Fibroblast of lung (primary cell): ENCODE data around the gene MAN1A2. TPM values are rescaled to one million over a fixed set of nuclear protein-coding genes. Genes with fewer than 3 reads are reported as not detected.
"Not testable (repeated sequence)": the region's sequence is repeated elsewhere in the genome, so short reads cannot be mapped to it uniquely, and the experiment has no call there.

Experiments used
- DNase-seq, 2 donors: peaks; one replicate each; pipeline versions ENCODE4 v3.0.0 to v3.0.0-alpha.2; 2010; ENCODE audit warnings: low read depth in 2 of 2
- H2AFZ ChIP-seq: 2 replicates; pipeline ENCODE4 v1.5.1; 2012; ENCODE audit warnings: low read length, control low read depth, inconsistent platforms
- H3K27ac ChIP-seq: 2 replicates; pipeline ENCODE4 v1.5.1; 2011; ENCODE audit warnings: low read length, control low read depth; ENCODE audit not compliant: insufficient read depth
- H3K27me3 ChIP-seq: 2 replicates; pipeline ENCODE4 v1.5.1; 2011; ENCODE audit warnings: mild to moderate bottlenecking, low read length; ENCODE audit not compliant: control insufficient read depth, insufficient read depth
- H3K36me3 ChIP-seq: 2 replicates; pipeline ENCODE4 v1.5.1; 2011; ENCODE audit warnings: low read length; ENCODE audit not compliant: control insufficient read depth, insufficient read depth
- H3K4me1 ChIP-seq: 2 replicates; pipeline ENCODE4 v1.5.1; 2011; ENCODE audit warnings: low read length; ENCODE audit not compliant: control insufficient read depth, insufficient read depth; ENCODE audit errors: extremely low read depth
- H3K4me2 ChIP-seq: 2 replicates; pipeline ENCODE4 v1.5.1; 2011; ENCODE audit warnings: low read length, control low read depth; ENCODE audit not compliant: insufficient read depth; ENCODE audit errors: extremely low read depth
- H3K4me3 ChIP-seq, 4 experiments: fragments of 200-600 bp in 1 of 4; sonication (generic) in 1 of 4; replicated peaks in 1 of 4; 2 replicates each; pipeline ENCODE4 v1.5.1; 2011 to 2016; ENCODE audit warnings: low read length in 4 of 4, low read depth in 3 of 4, mild to moderate bottlenecking in 3 of 4, control low read depth in 2 of 4, inconsistent platforms in 1 of 4, mixed read lengths in 1 of 4; ENCODE audit not compliant: insufficient read depth in 1 of 4; ENCODE audit errors: control extremely low read depth in 1 of 4
- H3K79me2 ChIP-seq: 2 replicates; pipeline ENCODE4 v1.5.1; 2012; ENCODE audit warnings: mild to moderate bottlenecking, low read length, inconsistent platforms; ENCODE audit not compliant: control insufficient read depth, insufficient read depth
- H3K9ac ChIP-seq: 2 replicates; pipeline ENCODE4 v1.5.1; 2011; ENCODE audit warnings: mild to moderate bottlenecking, low read length, control low read depth; ENCODE audit not compliant: insufficient read depth
- H3K9me3 ChIP-seq: 2 replicates; pipeline ENCODE4 v1.5.1; 2012; ENCODE audit warnings: low read depth, low read length; ENCODE audit not compliant: control insufficient read depth, insufficient read depth
- H4K20me1 ChIP-seq: 2 replicates; pipeline ENCODE4 v1.5.1; 2011; ENCODE audit warnings: low read length; ENCODE audit not compliant: control insufficient read depth, insufficient read depth; ENCODE audit errors: extremely low read depth
- EZH2 ChIP-seq: IDR thresholded peaks from 2 replicates; pipeline ENCODE4 v1.5.1; 2012; ENCODE audit warnings: low read length, control low read depth, mild to moderate bottlenecking; ENCODE audit errors: missing control alignments
- polyA plus RNA-seq, 2 donors: library from polyadenylated mRNA; depleted of rRNA in 1 of 2; stranded (reverse) in 1 of 2; unstranded in 1 of 2; fragments of >200 nt; gene quantifications; 2 replicates each; pipeline ENCODE4 v1.2.1, GENCODE V29; 2011 to 2012; ENCODE audit warnings: missing spikeins in 1 of 2
- total RNA-seq: library from RNA; depleted of rRNA; stranded (reverse); fragments of >200 nt; gene quantifications from 2 replicates; pipeline ENCODE4 v1.2.1, GENCODE V29; 2014
- TF ChIP-seq, protein P1 (sequence below), 2 donors: IDR thresholded peaks in 1 of 2; conservative IDR thresholded peaks in 1 of 2; 1 replicate in 1 of 2; 2 replicates in 1 of 2; pipeline ENCODE4 v1.5.1; 2011 to 2012; ENCODE audit warnings: low read length in 2 of 2, control low read depth in 1 of 2, inconsistent platforms in 1 of 2, low read depth in 1 of 2, mild to moderate bottlenecking in 1 of 2

The MAN1A2 gene
- total and polyA plus RNA-seq, 2 donors (not counting 1 experiment from before 2014, with no cell fraction given) = 41.9 to 43.6 TPM

DNA sequence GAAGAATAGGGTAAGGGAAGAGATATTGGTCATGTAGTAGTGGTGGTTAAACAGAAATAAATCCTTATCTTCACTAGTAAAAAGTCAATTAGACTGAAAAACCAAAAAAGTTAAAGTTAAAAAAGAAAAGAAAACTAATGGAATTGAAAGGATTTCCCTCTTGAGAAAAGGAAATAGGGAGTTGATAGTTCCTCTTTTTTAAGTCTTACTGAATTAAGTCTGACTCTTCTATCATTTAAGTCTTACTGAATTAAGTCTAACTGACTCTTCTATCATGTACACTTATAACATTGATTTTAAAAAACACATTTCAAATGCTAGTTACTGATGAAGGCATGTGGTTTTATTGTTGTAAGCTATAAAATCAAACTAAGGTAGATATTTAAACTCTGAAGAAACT lies 189.1 kb downstream of the MAN1A2 start:
- Histone ChIP-seq H3K9me3 (no peaks in the 10 kb centered on the region), H2AFZ (no peak overlapping the region), H4K20me1 (no peaks in the 10 kb centered on the region), H3K9ac (no peak overlapping the region), H3K4me2 (no peak overlapping the region), H3K27ac (no peak overlapping the region), H3K36me3 (no peaks in the 10 kb centered on the region), H3K79me2 (no peaks in the 10 kb centered on the region), H3K27me3 (peaks cover 11% of the 10 kb centered on the region), H3K4me1 (no peaks in the 10 kb centered on the region), H3K4me3 (no peak overlapping the region)
- TF ChIP-seq, protein P1, sequence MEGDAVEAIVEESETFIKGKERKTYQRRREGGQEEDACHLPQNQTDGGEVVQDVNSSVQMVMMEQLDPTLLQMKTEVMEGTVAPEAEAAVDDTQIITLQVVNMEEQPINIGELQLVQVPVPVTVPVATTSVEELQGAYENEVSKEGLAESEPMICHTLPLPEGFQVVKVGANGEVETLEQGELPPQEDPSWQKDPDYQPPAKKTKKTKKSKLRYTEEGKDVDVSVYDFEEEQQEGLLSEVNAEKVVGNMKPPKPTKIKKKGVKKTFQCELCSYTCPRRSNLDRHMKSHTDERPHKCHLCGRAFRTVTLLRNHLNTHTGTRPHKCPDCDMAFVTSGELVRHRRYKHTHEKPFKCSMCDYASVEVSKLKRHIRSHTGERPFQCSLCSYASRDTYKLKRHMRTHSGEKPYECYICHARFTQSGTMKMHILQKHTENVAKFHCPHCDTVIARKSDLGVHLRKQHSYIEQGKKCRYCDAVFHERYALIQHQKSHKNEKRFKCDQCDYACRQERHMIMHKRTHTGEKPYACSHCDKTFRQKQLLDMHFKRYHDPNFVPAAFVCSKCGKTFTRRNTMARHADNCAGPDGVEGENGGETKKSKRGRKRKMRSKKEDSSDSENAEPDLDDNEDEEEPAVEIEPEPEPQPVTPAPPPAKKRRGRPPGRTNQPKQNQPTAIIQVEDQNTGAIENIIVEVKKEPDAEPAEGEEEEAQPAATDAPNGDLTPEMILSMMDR (conservative IDR thresholded peaks at IDR 0.05 in 1 of 2, IDR thresholded peaks at IDR 0.05 in 1 of 2; ENCODE audit: low read depth in 1 of 2, low read length in 2 of 2) = no peak
- TF ChIP-seq EZH2 = no peak
- no peak for DNase-seq

DNA sequence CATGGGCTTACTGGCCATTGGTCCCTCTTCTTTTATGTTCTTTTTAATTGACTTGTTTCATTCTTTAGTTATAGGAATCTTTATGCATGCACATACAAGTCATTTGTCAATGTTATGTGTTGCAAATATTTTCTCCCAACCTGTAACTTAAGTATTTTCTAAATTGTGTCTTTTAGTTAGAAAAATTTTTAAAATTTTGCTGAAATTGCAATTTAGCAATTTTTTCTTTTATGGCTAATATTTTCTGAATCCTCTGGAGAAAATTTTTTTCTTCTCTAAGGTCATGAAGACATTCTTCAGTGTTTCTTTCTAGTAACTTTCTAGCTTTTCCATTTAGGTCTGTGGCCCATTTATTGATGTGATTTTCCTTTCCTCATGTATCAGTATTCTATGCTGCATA lies 189.7 kb downstream of the MAN1A2 start:
- DNase-seq = no peak
- Histone ChIP-seq H3K9ac (no peak overlapping the region), H3K79me2 (no peaks in the 10 kb centered on the region), H3K4me1 (no peaks in the 10 kb centered on the region), H3K4me3 (no peak overlapping the region), H3K27me3 (peaks cover 11% of the 10 kb centered on the region), H3K4me2 (no peak overlapping the region), H3K36me3 (no peaks in the 10 kb centered on the region), H3K9me3 (no peaks in the 10 kb centered on the region), H3K27ac (no peak overlapping the region), H4K20me1 (no peaks in the 10 kb centered on the region), H2AFZ (no peak overlapping the region)
- no peak for TF ChIP-seq EZH2
- TF ChIP-seq, protein P1 (conservative IDR thresholded peaks at IDR 0.05 in 1 of 2, IDR thresholded peaks at IDR 0.05 in 1 of 2; ENCODE audit: low read depth in 1 of 2, low read length in 2 of 2) = no peak

- H4K20me1 ChIP-seq, H3K79me2 ChIP-seq, H3K4me1 ChIP-seq, H3K4me3 ChIP-seq, H3K4me2 ChIP-seq, DNase-seq, H3K36me3 ChIP-seq, H3K27ac ChIP-seq, H3K9ac ChIP-seq, H2AFZ ChIP-seq, H3K9me3 ChIP-seq: not testable (repeated sequence)
- peaks cover 12% of the 10 kb centered on the region for H3K27me3 ChIP-seq
Measured at GRCh38 chr1:117558451-117558850, 191.2 kb downstream of the MAN1A2 start.
